Measurements from ENCODE around the gene ZC3H12D.

Gene ZC3H12D

GRCh38 chr6:149429427-149430360, 55.1 kb downstream of the ZC3H12D start:
- Histone ChIP-seq H3K36me3 (ENCODE audit: control insufficient read depth in 4 of 4, insufficient read depth in 4 of 4, low read length in 3 of 4) (no peaks in the 10 kb centered on the region), H3K4me3 (ENCODE audit: control insufficient read depth in 1 of 7, extremely low read depth in 1 of 7, insufficient read depth in 4 of 7, low read depth in 2 of 7, low read length in 6 of 7) (no peak overlapping the region), H3K9me3 (ENCODE audit: control extremely low read depth in 1 of 5, control insufficient read depth in 4 of 5, insufficient read depth in 2 of 5, low read depth in 1 of 5, low read length in 4 of 5) (no peaks in the 10 kb centered on the region), H3K4me1 (ENCODE audit: control extremely low read depth in 1 of 4, control insufficient read depth in 4 of 4, insufficient read depth in 4 of 4, low read length in 3 of 4) (peaks cover 0 to 10% (median 4%) of the 10 kb centered on the region in 4 experiments), H3K27ac (ENCODE audit: insufficient read depth in 1 of 2, low read depth in 1 of 2, low read length in 2 of 2, poor library complexity in 1 of 2, severe bottlenecking in 2 of 2) (no peak overlapping the region), H3K27me3 (replicated peaks in 2 of 5; ENCODE audit: control insufficient read depth in 4 of 5, insufficient read depth in 5 of 5, low read length in 4 of 5) (no peaks in the 10 kb centered on the region)
- CTCF ChIA-PET = interaction anchor here (1.0 to 8.2 kb wide), 8 partner anchors 9 to 406 kb away, joined by 3 to 86 read pairs (median 6); no protein-coding TSS in a partner anchor
- no peak for DNase-seq
- 96% methylated on average over 22 of the region's 26 CpGs for WGBS (ENCODE audit: insufficient coverage)
- POLR2A ChIA-PET = no interaction called here

DNA sequence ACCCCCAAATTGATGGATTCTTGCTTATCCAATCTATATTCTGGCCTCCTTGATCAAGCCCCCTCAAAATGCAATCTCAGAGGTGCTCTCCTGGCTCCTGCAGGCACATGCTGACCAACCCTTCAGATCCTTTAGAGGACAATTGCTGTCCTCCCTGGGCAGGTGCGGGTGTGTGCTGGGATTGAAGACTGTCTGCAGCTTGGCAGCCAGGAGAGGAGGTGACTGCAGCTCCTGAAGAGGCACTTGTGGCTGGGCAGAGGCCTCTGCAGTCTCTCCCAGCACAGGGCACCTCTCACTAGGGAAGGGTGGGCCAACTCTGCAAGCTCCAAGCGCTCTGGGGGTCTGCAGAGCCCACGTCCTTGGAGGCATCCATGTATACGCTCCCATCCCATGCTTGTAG, 56.2 kb downstream of the ZC3H12D start:
- Histone ChIP-seq H3K27me3 (replicated peaks in 2 of 5; ENCODE audit: control insufficient read depth in 4 of 5, insufficient read depth in 5 of 5, low read length in 4 of 5) (no peaks in the 10 kb centered on the region), H3K4me3 (ENCODE audit: control insufficient read depth in 1 of 7, extremely low read depth in 1 of 7, insufficient read depth in 4 of 7, low read depth in 2 of 7, low read length in 6 of 7) (no peak overlapping the region), H3K27ac (ENCODE audit: insufficient read depth in 1 of 2, low read depth in 1 of 2, low read length in 2 of 2, poor library complexity in 1 of 2, severe bottlenecking in 2 of 2) (no peak overlapping the region), H3K4me1 (ENCODE audit: control extremely low read depth in 1 of 4, control insufficient read depth in 4 of 4, insufficient read depth in 4 of 4, low read length in 3 of 4) (peaks cover 0 to 10% (median 4%) of the 10 kb centered on the region in 4 experiments), H3K36me3 (ENCODE audit: control insufficient read depth in 4 of 4, insufficient read depth in 4 of 4, low read length in 3 of 4) (no peaks in the 10 kb centered on the region), H3K9me3 (ENCODE audit: control extremely low read depth in 1 of 5, control insufficient read depth in 4 of 5, insufficient read depth in 2 of 5, low read depth in 1 of 5, low read length in 4 of 5) (no peaks in the 10 kb centered on the region)
- ChIA-PET CTCF (interaction anchor here (0.8 to 8.2 kb wide), 6 partner anchors 10 to 405 kb away, joined by 3 to 86 read pairs (median 4); no protein-coding TSS in a partner anchor), POLR2A (no interaction called here)
- DNase-seq = no peak
- WGBS (ENCODE audit: insufficient coverage) = 92% methylated on average over 4 of the region's 4 CpGs

DNA sequence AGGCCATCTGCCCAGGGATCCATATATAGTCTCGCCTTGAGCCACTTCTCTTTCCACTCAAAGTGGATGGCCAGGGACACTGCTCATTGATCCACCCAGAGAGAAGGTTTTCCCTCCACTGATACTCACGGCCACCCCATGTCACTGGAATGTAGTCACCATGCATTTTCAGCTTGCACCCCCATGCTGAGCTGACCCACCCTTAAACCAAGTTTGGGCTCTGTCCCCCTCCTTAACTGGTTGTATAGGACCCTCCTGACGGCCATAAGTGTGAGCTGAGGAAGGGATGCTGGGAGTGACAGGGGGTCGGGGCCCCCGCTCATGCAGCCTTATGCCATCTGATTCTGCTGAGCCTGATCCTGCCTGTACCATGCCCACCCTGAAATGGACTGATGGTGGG, 59.1 kb downstream of the ZC3H12D start:
- H3K4me3 ChIP-seq (ENCODE audit: control insufficient read depth in 1 of 7, extremely low read depth in 1 of 7, insufficient read depth in 4 of 7, low read depth in 2 of 7, low read length in 6 of 7) = no peak overlapping the region
- WGBS (ENCODE audit: insufficient coverage) = 96% methylated on average over 5 of the region's 5 CpGs
- H3K27ac ChIP-seq (ENCODE audit: insufficient read depth in 1 of 2, low read depth in 1 of 2, low read length in 2 of 2, poor library complexity in 1 of 2, severe bottlenecking in 2 of 2) = no peak overlapping the region
- H3K36me3 ChIP-seq (ENCODE audit: control insufficient read depth in 4 of 4, insufficient read depth in 4 of 4, low read length in 3 of 4) = no peaks in the 10 kb centered on the region
- no peaks in the 10 kb centered on the region for H3K9me3 ChIP-seq (ENCODE audit: control extremely low read depth in 1 of 5, control insufficient read depth in 4 of 5, insufficient read depth in 2 of 5, low read depth in 1 of 5, low read length in 4 of 5)
- DNase-seq = no peak
- ChIA-PET POLR2A (interaction anchor here (0.7 kb wide), 1 partner anchor 28 kb away, joined by 3 read pairs; no protein-coding TSS in a partner anchor), CTCF (interaction anchor here (0.9 to 1.7 kb wide), 5 partner anchors 12 to 345 kb away, joined by 3 to 6 read pairs (median 4); no protein-coding TSS in a partner anchor)
- H3K4me1 ChIP-seq (ENCODE audit: control extremely low read depth in 1 of 4, control insufficient read depth in 4 of 4, insufficient read depth in 4 of 4, low read length in 3 of 4) = no peaks in the 10 kb centered on the region
- H3K27me3 ChIP-seq (replicated peaks in 2 of 5; ENCODE audit: control insufficient read depth in 4 of 5, insufficient read depth in 5 of 5, low read length in 4 of 5) = no peaks in the 10 kb centered on the region

GRCh38 chr6:149425224-149425623, 59.6 kb downstream of the ZC3H12D start:
- POLR2A ChIA-PET = no interaction called here
- H3K27ac ChIP-seq (ENCODE audit: insufficient read depth in 1 of 2, low read depth in 1 of 2, low read length in 2 of 2, poor library complexity in 1 of 2, severe bottlenecking in 2 of 2) = no peak overlapping the region
- no peak overlapping the region for H3K4me3 ChIP-seq (ENCODE audit: control insufficient read depth in 1 of 7, extremely low read depth in 1 of 7, insufficient read depth in 4 of 7, low read depth in 2 of 7, low read length in 6 of 7)
- DNase-seq = no peak
- H3K9me3 ChIP-seq (ENCODE audit: control extremely low read depth in 1 of 5, control insufficient read depth in 4 of 5, insufficient read depth in 2 of 5, low read depth in 1 of 5, low read length in 4 of 5) = no peaks in the 10 kb centered on the region
- H3K4me1 ChIP-seq (ENCODE audit: control extremely low read depth in 1 of 4, control insufficient read depth in 4 of 4, insufficient read depth in 4 of 4, low read length in 3 of 4) = no peaks in the 10 kb centered on the region
- no peaks in the 10 kb centered on the region for H3K36me3 ChIP-seq (ENCODE audit: control insufficient read depth in 4 of 4, insufficient read depth in 4 of 4, low read length in 3 of 4)
- CTCF ChIA-PET = interaction anchor here (0.9 to 1.7 kb wide), 4 partner anchors 16 to 345 kb away, joined by 3 to 6 read pairs (median 4); no protein-coding TSS in a partner anchor
- H3K27me3 ChIP-seq (replicated peaks in 2 of 5; ENCODE audit: control insufficient read depth in 4 of 5, insufficient read depth in 5 of 5, low read length in 4 of 5) = no peaks in the 10 kb centered on the region
- WGBS (ENCODE audit: insufficient coverage) = 88% methylated on average over 6 of the region's 8 CpGs

DNA sequence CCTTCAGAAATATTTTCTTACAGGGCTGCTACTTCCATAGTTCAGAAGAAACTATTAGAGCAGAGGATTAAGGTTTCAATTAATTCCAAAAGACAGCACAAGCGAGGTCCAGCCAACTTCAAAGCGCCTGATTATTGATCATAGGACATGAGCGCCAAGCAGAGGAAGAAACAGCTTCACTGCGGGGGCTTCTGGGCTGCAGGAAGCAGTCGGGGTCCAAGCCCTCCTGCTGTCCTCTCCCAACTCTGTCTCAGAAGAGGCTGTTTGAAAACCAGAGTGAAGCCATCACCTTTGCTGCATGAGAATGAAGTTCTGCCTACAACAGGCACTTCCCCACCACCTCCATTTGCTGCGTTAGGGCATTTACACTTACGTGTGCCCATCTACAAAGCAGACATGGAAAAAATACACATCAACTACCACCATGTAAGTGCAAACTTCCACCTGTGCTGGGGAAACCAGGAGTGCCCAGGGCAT, 60.8 kb downstream of the ZC3H12D start:
- POLR2A ChIA-PET = interaction anchor here (0.6 kb wide), 1 partner anchor 121 kb away, joined by 3 read pairs; no protein-coding TSS in a partner anchor

GRCh38 chr6:149422581-149422980, 62.2 kb downstream of the ZC3H12D start:
- ChIA-PET POLR2A (no interaction called here), CTCF (interaction anchor here (1.6 to 4.6 kb wide), 3 partner anchors 9 to 392 kb away, joined by 4 to 35 read pairs (median 5); no protein-coding TSS in a partner anchor)
- no peak for DNase-seq
- 100% methylated on average over 2 of the region's 4 CpGs for WGBS (ENCODE audit: insufficient coverage)
- Histone ChIP-seq H3K36me3 (ENCODE audit: control insufficient read depth in 4 of 4, insufficient read depth in 4 of 4, low read length in 3 of 4) (no peaks in the 10 kb centered on the region), H3K27ac (ENCODE audit: insufficient read depth in 1 of 2, low read depth in 1 of 2, low read length in 2 of 2, poor library complexity in 1 of 2, severe bottlenecking in 2 of 2) (no peak overlapping the region), H3K27me3 (replicated peaks in 2 of 5; ENCODE audit: control insufficient read depth in 4 of 5, insufficient read depth in 5 of 5, low read length in 4 of 5) (no peaks in the 10 kb centered on the region), H3K4me1 (ENCODE audit: control extremely low read depth in 1 of 4, control insufficient read depth in 4 of 4, insufficient read depth in 4 of 4, low read length in 3 of 4) (peaks cover 0 to 3% (median 0%) of the 10 kb centered on the region in 4 experiments), H3K4me3 (ENCODE audit: control insufficient read depth in 1 of 7, extremely low read depth in 1 of 7, insufficient read depth in 4 of 7, low read depth in 2 of 7, low read length in 6 of 7) (no peak overlapping the region), H3K9me3 (ENCODE audit: control extremely low read depth in 1 of 5, control insufficient read depth in 4 of 5, insufficient read depth in 2 of 5, low read depth in 1 of 5, low read length in 4 of 5) (no peaks in the 10 kb centered on the region)

More for the DNA sequence above, 60.8 kb downstream of the ZC3H12D start:
- WGBS (ENCODE audit: insufficient coverage) = 98% methylated on average over 5 of the region's 7 CpGs
- Histone ChIP-seq H3K4me1 (ENCODE audit: control extremely low read depth in 1 of 4, control insufficient read depth in 4 of 4, insufficient read depth in 4 of 4, low read length in 3 of 4) (peaks cover 0 to 3% (median 0%) of the 10 kb centered on the region in 4 experiments), H3K9me3 (ENCODE audit: control extremely low read depth in 1 of 5, control insufficient read depth in 4 of 5, insufficient read depth in 2 of 5, low read depth in 1 of 5, low read length in 4 of 5) (no peaks in the 10 kb centered on the region), H3K4me3 (ENCODE audit: control insufficient read depth in 1 of 7, extremely low read depth in 1 of 7, insufficient read depth in 4 of 7, low read depth in 2 of 7, low read length in 6 of 7) (no peak overlapping the region), H3K27me3 (replicated peaks in 2 of 5; ENCODE audit: control insufficient read depth in 4 of 5, insufficient read depth in 5 of 5, low read length in 4 of 5) (no peaks in the 10 kb centered on the region), H3K36me3 (ENCODE audit: control insufficient read depth in 4 of 4, insufficient read depth in 4 of 4, low read length in 3 of 4) (no peaks in the 10 kb centered on the region), H3K27ac (ENCODE audit: insufficient read depth in 1 of 2, low read depth in 1 of 2, low read length in 2 of 2, poor library complexity in 1 of 2, severe bottlenecking in 2 of 2) (no peak overlapping the region)
- CTCF ChIA-PET = interaction anchor here (1.2 to 1.6 kb wide), 2 partner anchors 32 to 93 kb away, joined by 4 read pairs; no protein-coding TSS in a partner anchor
- no peak for DNase-seq
